HepG2 (cell line): ENCODE results near the gene ANKRD11. TPM values are rescaled to one million over a fixed set of nuclear protein-coding genes. Genes with fewer than 3 reads are reported as not detected.

ENCODE experiments used
- ATAC-seq: fragments of 200-7000 bp; cut with Tn5 transposase; 3 replicates; pipeline ENCODE4 v1.9.1; 2020; ENCODE audit warnings: mild to moderate bottlenecking, moderate library complexity
- BruUV-seq: library from RNA; stranded (reverse); fragments of 400-500 nt; replicated peaks from 2 replicates; lab custom pipeline; 2021; lab: Mats Ljungman, UMichigan
- CTCF ChIA-PET: fragments of 300-600 bp; formaldehyde crosslinking; extraction: SDS; loops from one replicate; lab custom pipeline; 2021; ENCODE audit warnings: low total read pairs, inconsistent platforms, low intra/inter-chr PET ratio; lab: Yijun Ruan, JAX
- POLR2A ChIA-PET: fragments of 350-600 bp; sonication (Branson Sonifier 250); formaldehyde crosslinking; loops from one replicate; lab custom pipeline; 2020; ENCODE audit warnings: antibody characterized with exemption, inconsistent platforms; lab: Yijun Ruan, JAX
- DNase-seq: peaks from one replicate; pipeline ENCODE4 v3.0.0-alpha.2; 2015; ENCODE audit warnings: low spot score
- FAIRE-seq: peaks from 3 replicates; lab custom pipeline; 2011; peaks lifted over from hg19 to GRCh38; lab: Jason Lieb, UNC
- H2AFZ ChIP-seq: one replicate; pipeline ENCODE4 v1.6.1; 2011; ENCODE audit warnings: low read length, inconsistent platforms
- H3K27ac ChIP-seq: fragments of 300-600 bp; 3 replicates; pipeline ENCODE4 v1.8.0; 2011; ENCODE audit warnings: mixed run types, mild to moderate bottlenecking, mixed read lengths, low read length, inconsistent platforms; ENCODE audit not compliant: insufficient read depth; ENCODE audit errors: extremely low read length
- H3K27me3 ChIP-seq, 2 experiments: fragments of 200-600 bp in 1 of 2; 2 replicates in 1 of 2; 3 replicates in 1 of 2; pipeline versions ENCODE4 v1.6.0 to v1.8.0; 2011; ENCODE audit warnings: low read length in 2 of 2, mild to moderate bottlenecking in 2 of 2, moderate library complexity in 2 of 2, inconsistent platforms in 1 of 2; ENCODE audit not compliant: insufficient read depth in 2 of 2, control insufficient read depth in 1 of 2
- H3K36me3 ChIP-seq, 2 experiments: fragments of 200-600 bp in 1 of 2; replicated peaks in 1 of 2; 2 replicates in 1 of 2; 3 replicates in 1 of 2; pipeline versions ENCODE4 v1.5.1 to v1.8.0; 2011; ENCODE audit warnings: low read length in 2 of 2, inconsistent platforms in 1 of 2; ENCODE audit not compliant: insufficient read depth in 2 of 2, control insufficient read depth in 1 of 2
- H3K4me1 ChIP-seq: 2 replicates; pipeline ENCODE4 v1.5.1; 2012; ENCODE audit warnings: low read length, inconsistent platforms; ENCODE audit not compliant: insufficient read depth
- H3K4me2 ChIP-seq: 2 replicates; pipeline ENCODE4 v1.6.0; 2011; ENCODE audit warnings: low read depth, low read length, inconsistent platforms
- H3K4me3 ChIP-seq, 3 experiments: fragments of 200-600 bp in 1 of 3; sonication (generic), shearing (Covaris generic) in 1 of 3; replicated peaks in 1 of 3; 2 replicates each; pipeline ENCODE4 v1.5.1; 2011 to 2016; ENCODE audit warnings: low read length in 3 of 3, inconsistent platforms in 2 of 3, low read depth in 2 of 3, mild to moderate bottlenecking in 2 of 3, control low read depth in 1 of 3, mixed read lengths in 1 of 3; ENCODE audit not compliant: insufficient read depth in 1 of 3
- H3K79me2 ChIP-seq: one replicate; pipeline ENCODE4 v1.6.1; 2011; ENCODE audit warnings: low read length, inconsistent platforms; ENCODE audit not compliant: insufficient read depth
- H3K9ac ChIP-seq: 2 replicates; pipeline ENCODE4 v1.6.0; 2011; ENCODE audit warnings: mild to moderate bottlenecking, low read depth, low read length, inconsistent platforms; ENCODE audit not compliant: insufficient read depth
- H3K9me3 ChIP-seq: 2 replicates; pipeline ENCODE4 v1.5.1; 2012; ENCODE audit warnings: mild to moderate bottlenecking, low read length
- H4K20me1 ChIP-seq: 2 replicates; pipeline ENCODE4 v1.6.0; 2011; ENCODE audit warnings: inconsistent platforms, mild to moderate bottlenecking, low read length, moderate library complexity; ENCODE audit not compliant: insufficient read depth
- ZBTB25 ChIP-seq: IDR thresholded peaks from 2 replicates; pipeline ENCODE4 v1.6.1; 2018; ENCODE audit warnings: missing genetic modification reagents
- ZBTB38 ChIP-seq: sonication (generic); formaldehyde crosslinking; IDR thresholded peaks from 2 replicates; pipeline ENCODE4 v1.5.1; 2020; ENCODE audit warnings: mild to moderate bottlenecking, missing genetic modification reagents
- ZNF768 ChIP-seq: sonication (generic); formaldehyde crosslinking; IDR thresholded peaks from 2 replicates; pipeline ENCODE4 v1.4.0; 2020; ENCODE audit warnings: missing genetic modification reagents
- ZNF775 ChIP-seq: sonication (generic); formaldehyde crosslinking; IDR thresholded peaks from 2 replicates; pipeline ENCODE4 v1.4.0; 2020; ENCODE audit warnings: missing genetic modification reagents, mild to moderate bottlenecking, moderate library complexity, borderline replicate concordance
- WGBS: methylation state at CpG from one replicate; pipeline ENCODE4 v1.1.6; 2017; ENCODE audit warnings: low lambda C conversion rate; 5-methylcytosine and 5-hydroxymethylcytosine counted together
- in situ Hi-C: cut with HindIII; loops from 2 replicates; pipeline ENCODE4 v1.10.0; 2017; ENCODE audit warnings: low pct_unique_long_range_greater_than_20kb; ENCODE audit not compliant: extremely low pct_ligation_motif_present
- intact Hi-C: fragments of 100-400 bp; cut with micrococcal nuclease; formaldehyde crosslinking; loops from one replicate; pipeline ENCODE4 v1.10.0; 2022; ENCODE audit not compliant: unreplicated experiment
- polyA plus RNA-seq, 8 experiments: library from polyadenylated mRNA; depleted of rRNA in 3 of 8; stranded (reverse) in 7 of 8; unstranded in 1 of 8; fragments of >200 nt; fragmentation: Illumina TruSeq in 4 of 8; extraction: Trizol in 4 of 8; gene quantifications; 2 replicates each; pipeline versions ENCODE4 v1.2.1 to v1.2.3, GENCODE V29; 2011 to 2016; ENCODE audit warnings: low read depth in 4 of 8, missing spikeins in 1 of 8, mixed read lengths in 1 of 8; ENCODE audit not compliant: insufficient read depth in 1 of 8
- total RNA-seq, 5 experiments: library from RNA; depleted of rRNA; stranded (reverse); fragments of >200 nt; fragmentation: Illumina TruSeq; extraction: Trizol; gene quantifications; 2 replicates each; pipeline ENCODE4 v1.2.3, GENCODE V29; 2016; ENCODE audit warnings: low read depth in 1 of 5
- TF ChIP-seq, protein P1 (sequence below): sonication (generic); formaldehyde crosslinking; IDR thresholded peaks from 2 replicates; pipeline ENCODE4 v1.5.1; 2020; ENCODE audit warnings: mild to moderate bottlenecking, missing genetic modification reagents, moderate library complexity
- TF ChIP-seq, protein P2 (sequence below): sonication (generic); formaldehyde crosslinking; IDR thresholded peaks from 2 replicates; pipeline ENCODE4 v1.4.0; 2020; ENCODE audit warnings: missing genetic modification reagents, mild to moderate bottlenecking, borderline replicate concordance
- TF ChIP-seq, protein P3 (sequence below): sonication (generic); formaldehyde crosslinking; IDR thresholded peaks from 2 replicates; pipeline ENCODE4 v1.8.0; 2022; ENCODE audit warnings: missing genetic modification reagents, mild to moderate bottlenecking, borderline replicate concordance
- TF ChIP-seq, protein P4 (sequence below): sonication (generic); formaldehyde crosslinking; IDR thresholded peaks from 2 replicates; pipeline ENCODE4 v1.4.0; 2020; ENCODE audit warnings: missing genetic modification reagents, mild to moderate bottlenecking, borderline replicate concordance

ANKRD11 gene
- total and polyA plus RNA-seq, 2 of the 13 experiments (the other 11 are each of a cell fraction or from before 2014, with no cell fraction given): 21.4 to 38.4 TPM

- TF ChIP-seq, protein P1, sequence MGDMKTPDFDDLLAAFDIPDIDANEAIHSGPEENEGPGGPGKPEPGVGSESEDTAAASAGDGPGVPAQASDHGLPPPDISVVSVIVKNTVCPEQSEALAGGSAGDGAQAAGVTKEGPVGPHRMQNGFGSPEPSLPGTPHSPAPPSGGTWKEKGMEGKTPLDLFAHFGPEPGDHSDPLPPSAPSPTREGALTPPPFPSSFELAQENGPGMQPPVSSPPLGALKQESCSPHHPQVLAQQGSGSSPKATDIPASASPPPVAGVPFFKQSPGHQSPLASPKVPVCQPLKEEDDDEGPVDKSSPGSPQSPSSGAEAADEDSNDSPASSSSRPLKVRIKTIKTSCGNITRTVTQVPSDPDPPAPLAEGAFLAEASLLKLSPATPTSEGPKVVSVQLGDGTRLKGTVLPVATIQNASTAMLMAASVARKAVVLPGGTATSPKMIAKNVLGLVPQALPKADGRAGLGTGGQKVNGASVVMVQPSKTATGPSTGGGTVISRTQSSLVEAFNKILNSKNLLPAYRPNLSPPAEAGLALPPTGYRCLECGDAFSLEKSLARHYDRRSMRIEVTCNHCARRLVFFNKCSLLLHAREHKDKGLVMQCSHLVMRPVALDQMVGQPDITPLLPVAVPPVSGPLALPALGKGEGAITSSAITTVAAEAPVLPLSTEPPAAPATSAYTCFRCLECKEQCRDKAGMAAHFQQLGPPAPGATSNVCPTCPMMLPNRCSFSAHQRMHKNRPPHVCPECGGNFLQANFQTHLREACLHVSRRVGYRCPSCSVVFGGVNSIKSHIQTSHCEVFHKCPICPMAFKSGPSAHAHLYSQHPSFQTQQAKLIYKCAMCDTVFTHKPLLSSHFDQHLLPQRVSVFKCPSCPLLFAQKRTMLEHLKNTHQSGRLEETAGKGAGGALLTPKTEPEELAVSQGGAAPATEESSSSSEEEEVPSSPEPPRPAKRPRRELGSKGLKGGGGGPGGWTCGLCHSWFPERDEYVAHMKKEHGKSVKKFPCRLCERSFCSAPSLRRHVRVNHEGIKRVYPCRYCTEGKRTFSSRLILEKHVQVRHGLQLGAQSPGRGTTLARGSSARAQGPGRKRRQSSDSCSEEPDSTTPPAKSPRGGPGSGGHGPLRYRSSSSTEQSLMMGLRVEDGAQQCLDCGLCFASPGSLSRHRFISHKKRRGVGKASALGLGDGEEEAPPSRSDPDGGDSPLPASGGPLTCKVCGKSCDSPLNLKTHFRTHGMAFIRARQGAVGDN (CRISPR knock-in tag): peak; percentile 21; the same call in 1 of the 2 replicates
These were observed 120.3 kb downstream of the ANKRD11 start (continued) for GRCh38 chr16:89370081-89370511.

DNA sequence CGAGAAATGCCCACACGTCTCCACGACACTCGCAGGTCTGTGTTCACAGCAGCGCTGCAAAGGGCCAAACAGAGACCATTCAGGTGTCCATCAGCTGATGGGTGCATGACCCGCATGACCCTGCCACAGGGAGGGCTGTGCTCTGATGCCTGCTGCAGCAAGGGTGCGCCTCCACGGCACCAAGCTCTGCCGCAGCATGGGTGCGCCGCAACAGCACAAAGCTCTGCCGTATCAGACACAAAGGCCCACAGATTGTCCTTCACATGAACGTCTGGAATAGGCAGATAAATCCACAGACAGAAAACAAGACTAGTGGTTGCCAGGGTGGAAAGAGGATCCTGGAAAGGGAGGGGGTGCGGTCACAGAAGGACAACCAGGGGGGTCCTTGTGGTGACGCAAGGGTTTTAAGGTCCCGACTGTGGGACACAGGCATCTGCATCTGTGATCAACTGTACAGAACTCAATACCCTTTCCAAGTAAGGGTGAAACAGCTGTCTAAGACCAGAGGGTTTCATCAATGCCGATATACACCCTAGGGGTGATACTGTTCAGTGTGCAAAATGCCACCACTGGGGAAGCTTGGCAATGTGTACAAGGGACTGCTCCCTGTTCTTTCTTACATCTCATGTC lies 121.0 kb downstream of the ANKRD11 start:
- WGBS: 91% methylated on average over 17 of the region's 17 CpGs
- ATAC-seq (peak; percentile 10; the same call in 2 of the 3 replicates), FAIRE-seq (no peak), DNase-seq (no peak)
- Histone ChIP-seq H3K4me3 (no peak overlapping the region), H3K4me1 (peaks cover 29% of the 10 kb centered on the region), H3K36me3 (peaks cover 25 to 46% of the 10 kb centered on the region in 2 experiments), H2AFZ (no peak overlapping the region), H3K27ac (no peak overlapping the region), H3K9ac (no peak overlapping the region), H3K4me2 (no peak overlapping the region), H3K27me3 (no peaks in the 10 kb centered on the region), H4K20me1 (peaks cover 98% of the 10 kb centered on the region), H3K79me2 (peaks cover 100% of the 10 kb centered on the region), H3K9me3 (no peaks in the 10 kb centered on the region)
- ChIA-PET CTCF (no interaction called here), POLR2A (no interaction called here)
- intact Hi-C loops (no loop called here), in situ Hi-C loops (no loop called here)
- no TSS peak for BruUV-seq
- peak; percentile 32; the same call in 1 of the 2 replicates for TF ChIP-seq ZNF768
- TF ChIP-seq, protein P2, sequence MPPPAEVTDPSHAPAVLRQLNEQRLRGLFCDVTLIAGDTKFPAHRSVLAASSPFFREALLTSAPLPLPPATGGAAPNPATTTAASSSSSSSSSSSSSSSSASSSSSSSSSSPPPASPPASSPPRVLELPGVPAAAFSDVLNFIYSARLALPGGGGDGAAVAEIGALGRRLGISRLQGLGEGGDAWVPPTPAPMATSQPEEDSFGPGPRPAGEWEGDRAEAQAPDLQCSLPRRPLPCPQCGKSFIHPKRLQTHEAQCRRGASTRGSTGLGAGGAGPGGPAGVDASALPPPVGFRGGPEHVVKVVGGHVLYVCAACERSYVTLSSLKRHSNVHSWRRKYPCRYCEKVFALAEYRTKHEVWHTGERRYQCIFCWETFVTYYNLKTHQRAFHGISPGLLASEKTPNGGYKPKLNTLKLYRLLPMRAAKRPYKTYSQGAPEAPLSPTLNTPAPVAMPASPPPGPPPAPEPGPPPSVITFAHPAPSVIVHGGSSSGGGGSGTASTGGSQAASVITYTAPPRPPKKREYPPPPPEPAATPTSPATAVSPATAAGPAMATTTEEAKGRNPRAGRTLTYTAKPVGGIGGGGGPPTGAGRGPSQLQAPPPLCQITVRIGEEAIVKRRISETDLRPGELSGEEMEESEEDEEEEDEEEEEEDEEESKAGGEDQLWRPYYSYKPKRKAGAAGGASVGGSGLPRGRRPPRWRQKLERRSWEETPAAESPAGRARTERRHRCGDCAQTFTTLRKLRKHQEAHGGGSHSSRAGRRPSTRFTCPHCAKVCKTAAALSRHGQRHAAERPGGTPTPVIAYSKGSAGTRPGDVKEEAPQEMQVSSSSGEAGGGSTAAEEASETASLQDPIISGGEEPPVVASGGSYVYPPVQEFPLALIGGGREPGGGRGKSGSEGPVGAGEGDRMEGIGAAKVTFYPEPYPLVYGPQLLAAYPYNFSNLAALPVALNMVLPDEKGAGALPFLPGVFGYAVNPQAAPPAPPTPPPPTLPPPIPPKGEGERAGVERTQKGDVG (CRISPR knock-in tag): no peak
- TF ChIP-seq, protein P3, sequence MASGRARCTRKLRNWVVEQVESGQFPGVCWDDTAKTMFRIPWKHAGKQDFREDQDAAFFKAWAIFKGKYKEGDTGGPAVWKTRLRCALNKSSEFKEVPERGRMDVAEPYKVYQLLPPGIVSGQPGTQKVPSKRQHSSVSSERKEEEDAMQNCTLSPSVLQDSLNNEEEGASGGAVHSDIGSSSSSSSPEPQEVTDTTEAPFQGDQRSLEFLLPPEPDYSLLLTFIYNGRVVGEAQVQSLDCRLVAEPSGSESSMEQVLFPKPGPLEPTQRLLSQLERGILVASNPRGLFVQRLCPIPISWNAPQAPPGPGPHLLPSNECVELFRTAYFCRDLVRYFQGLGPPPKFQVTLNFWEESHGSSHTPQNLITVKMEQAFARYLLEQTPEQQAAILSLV (CRISPR knock-in tag): no peak
- TF ChIP-seq ZBTB38 (CRISPR knock-in tag): 0 out of 2 replicates have a peak, but pooled peaks have one; percentile 40
- no peak for TF ChIP-seq ZBTB25 (CRISPR knock-in tag)
- TF ChIP-seq, protein P4, sequence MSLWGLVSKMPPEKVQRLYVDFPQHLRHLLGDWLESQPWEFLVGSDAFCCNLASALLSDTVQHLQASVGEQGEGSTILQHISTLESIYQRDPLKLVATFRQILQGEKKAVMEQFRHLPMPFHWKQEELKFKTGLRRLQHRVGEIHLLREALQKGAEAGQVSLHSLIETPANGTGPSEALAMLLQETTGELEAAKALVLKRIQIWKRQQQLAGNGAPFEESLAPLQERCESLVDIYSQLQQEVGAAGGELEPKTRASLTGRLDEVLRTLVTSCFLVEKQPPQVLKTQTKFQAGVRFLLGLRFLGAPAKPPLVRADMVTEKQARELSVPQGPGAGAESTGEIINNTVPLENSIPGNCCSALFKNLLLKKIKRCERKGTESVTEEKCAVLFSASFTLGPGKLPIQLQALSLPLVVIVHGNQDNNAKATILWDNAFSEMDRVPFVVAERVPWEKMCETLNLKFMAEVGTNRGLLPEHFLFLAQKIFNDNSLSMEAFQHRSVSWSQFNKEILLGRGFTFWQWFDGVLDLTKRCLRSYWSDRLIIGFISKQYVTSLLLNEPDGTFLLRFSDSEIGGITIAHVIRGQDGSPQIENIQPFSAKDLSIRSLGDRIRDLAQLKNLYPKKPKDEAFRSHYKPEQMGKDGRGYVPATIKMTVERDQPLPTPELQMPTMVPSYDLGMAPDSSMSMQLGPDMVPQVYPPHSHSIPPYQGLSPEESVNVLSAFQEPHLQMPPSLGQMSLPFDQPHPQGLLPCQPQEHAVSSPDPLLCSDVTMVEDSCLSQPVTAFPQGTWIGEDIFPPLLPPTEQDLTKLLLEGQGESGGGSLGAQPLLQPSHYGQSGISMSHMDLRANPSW (CRISPR knock-in tag): no peak
- TF ChIP-seq ZNF775 (CRISPR knock-in tag): no peak
